Activated T-helper 1 cell treated with Interleukin-2 at 50 U/mL for 16 hours (primary cell): ENCODE measurements around the gene B9D1.

Source experiments
- DNase-seq: peaks from one replicate; pipeline ENCODE4 v3.0.0-alpha.2; 2020; ENCODE audit warnings: low read depth

The B9D1 gene

DNA sequence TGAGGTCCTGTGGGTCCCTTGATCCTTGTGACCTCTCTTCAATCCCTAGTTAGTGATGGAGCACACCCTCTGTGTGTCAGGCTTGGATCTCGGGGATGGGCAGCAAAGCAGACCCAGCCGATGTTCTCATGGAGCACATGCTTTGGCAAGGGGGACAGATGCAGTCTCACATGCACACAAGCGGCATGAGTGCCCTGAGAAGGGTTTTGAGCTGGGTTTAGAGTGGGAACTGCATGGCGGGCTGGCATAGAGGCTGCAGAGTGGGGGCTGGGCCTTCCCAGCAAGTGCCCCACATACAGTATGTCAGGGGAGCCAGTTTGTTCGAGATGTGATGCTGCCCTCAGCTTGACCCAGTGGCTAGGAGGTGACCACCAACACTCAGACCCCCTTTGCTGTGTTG is 41.6 kb downstream of the B9D1 start:
- no peak for DNase-seq

- DNase-seq: no peak
These were observed 42.6 kb downstream of the B9D1 start for GRCh38 chr17:19319771-19320505.

DNA sequence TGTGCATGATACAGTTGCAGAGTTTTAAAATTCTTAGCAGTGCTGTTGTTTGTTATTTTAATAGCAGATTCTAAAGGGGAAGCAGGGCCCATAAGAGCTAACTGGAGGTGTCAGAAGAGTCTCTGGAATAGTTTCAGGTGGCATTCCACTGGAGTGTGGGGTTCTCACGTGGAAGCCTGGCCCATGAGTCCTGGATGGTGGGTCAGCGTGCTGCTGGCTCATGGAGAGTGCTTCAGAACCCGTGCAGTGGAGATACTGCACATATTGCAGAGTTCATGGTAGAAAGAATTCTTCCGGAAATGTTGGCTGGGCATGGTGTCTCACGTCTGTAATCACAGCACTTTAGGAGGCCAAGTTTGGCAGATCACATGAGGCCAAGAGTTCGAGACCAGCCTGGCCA is 43.9 kb downstream of the B9D1 start:
- DNase-seq: no peak

- no peak for DNase-seq
These were observed 45.0 kb downstream of the B9D1 start for GRCh38 chr17:19317359-19318095.

GRCh38 chr17:19316761-19317358 is 45.7 kb downstream of the B9D1 start:
- DNase-seq: no peak

DNA sequence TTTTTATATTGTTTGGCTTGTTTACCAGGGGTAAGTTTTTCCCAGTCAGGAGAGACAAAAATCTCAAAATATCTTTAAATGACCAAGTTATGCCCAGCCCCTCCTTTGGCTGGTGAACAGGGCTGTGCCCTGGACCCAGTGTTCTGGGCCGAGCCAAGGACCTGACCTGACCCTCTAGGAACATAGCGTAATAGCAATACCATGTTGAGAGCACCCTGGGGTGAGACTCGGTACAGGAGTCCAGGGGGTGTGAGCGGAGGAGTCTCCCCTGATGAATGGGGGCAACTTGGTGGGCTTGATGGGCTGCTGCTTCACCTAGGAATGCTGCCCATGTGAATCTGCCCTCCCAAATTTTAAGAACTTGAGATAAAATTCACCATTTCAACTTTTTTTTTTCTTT is 47.4 kb downstream of the B9D1 start:
- no peak for DNase-seq

DNA sequence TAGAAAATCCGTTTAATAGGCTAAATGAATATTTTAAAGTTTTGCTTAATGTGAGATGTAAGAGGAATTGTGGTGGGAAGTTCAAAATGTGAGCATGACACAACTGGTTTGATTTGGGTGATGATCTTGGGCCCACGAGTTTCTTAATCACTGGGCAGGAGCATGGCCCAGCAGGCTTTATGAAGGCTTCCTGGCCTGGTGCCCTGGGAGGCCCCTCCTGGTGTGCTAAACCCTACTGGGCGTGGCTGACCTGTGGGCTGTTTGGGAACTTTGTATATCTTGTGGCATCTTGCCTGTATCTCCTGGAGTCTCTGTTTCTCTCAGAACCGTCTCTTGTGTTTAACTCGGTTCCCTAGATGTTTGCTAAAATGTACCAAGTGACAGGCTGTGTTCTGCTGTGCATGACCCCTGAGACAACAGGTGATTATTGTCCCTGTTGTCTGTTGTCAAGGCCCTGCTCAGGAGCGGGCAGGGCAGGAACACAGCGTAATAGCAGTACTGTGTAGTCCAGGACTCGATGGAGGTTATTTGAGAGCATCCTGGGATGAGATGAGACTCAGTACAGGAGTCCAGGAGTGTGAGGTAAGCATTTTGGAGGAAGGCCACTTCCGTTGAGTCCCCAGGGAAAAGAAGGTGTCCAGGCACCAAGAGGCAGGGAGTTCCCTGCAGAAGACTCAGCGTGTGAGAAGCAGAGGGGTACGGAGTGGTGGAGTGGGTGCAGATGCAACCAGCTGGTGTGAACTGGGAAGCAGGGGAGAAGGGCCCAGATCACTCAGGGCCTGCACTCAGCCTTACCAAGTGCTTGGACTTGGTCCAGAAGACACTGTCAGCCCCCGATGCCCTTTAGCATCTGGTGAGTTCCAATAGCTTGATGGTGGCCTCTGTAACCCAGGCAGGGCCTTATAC is 48.5 kb downstream of the B9D1 start:
- no peak for DNase-seq

DNA sequence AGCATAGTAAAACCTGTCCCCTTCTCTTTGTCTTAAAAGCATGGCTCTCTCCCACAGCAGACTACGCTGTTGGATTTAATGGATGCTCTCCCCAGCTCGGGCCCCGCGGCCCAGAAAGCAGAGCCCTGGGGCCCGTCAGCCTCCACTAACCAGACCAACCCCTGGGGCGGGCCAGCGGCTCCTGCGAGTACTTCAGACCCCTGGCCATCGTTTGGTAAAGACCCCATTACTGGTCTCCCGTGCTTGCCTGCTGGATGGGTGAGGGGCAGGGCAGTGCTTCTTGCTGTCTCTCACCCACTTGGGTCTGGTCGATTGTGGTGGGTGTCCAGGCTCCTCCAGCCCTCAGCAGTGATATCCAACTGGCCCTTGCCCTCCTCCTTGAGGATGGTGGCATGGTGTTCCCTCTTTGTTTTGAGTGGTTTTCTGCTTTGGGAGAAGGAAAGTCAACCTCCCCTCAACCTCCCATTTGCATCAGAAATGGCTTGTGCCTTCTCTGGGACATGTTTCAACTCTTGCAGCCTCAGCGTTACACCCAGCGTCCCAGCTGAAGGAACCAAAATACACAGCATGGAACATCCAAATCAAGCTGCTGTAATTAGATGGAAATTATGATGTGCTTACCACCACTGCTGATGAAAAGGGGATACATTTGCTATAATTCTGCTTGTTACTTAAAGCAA is 49.3 kb downstream of the B9D1 start:
- no peak for DNase-seq

DNA sequence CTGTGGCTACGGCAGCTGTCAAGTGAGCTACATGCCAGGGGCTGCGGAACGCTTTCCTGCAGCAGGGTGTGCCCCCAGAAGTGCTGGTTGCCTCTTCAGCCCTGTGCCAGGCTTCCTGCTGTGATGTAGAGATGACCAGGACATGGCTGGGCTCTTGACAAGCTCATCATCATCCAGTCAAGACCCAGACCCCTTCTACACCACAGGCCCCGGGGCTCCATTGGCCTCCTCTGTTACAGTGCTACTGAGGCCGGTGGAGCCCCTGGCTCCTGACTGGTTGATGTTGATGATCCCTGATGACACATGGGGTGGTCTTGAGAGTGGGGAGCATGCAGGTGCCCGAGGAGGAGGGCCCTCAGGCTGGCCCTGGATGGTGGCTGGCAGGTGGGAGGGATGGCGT is 50.1 kb downstream of the B9D1 start:
- DNase-seq: no peak

DNA sequence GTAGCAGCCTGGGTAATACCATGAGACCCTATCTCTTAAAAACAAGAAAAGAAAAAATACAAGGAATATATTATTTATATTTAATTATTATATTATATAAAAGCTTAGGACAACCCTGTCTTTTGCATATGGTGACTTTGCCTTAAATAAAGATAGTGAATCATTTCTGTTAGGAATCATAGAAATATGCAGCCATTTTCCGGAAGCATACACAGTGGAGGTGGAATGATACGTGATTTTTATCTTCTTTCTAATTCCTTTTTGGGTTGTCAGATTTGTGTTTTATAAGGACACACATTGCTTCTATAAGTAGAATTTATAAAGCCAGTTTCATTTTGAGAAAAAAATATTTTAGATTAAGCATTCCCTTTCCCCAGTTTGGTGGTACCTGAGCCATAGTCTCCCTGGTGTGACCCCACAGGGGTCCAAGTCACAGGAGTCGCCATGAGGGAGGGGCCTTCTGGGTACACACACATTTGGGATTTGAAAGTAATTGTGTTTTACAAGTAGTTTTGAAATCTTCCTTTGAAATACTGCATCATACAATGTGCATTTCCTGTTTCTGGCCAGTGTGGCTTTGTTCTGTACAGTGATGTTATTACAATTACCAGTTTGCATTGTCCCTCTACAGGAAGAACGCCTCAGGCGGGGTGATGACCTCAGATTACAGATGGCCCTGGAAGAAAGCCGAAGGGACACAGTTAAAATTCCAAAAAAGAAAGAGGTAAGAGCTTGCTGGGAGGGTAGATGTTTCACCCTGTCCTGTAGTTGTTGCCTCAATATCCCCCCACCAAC is 50.9 kb downstream of the B9D1 start:
- no peak for DNase-seq

DNA sequence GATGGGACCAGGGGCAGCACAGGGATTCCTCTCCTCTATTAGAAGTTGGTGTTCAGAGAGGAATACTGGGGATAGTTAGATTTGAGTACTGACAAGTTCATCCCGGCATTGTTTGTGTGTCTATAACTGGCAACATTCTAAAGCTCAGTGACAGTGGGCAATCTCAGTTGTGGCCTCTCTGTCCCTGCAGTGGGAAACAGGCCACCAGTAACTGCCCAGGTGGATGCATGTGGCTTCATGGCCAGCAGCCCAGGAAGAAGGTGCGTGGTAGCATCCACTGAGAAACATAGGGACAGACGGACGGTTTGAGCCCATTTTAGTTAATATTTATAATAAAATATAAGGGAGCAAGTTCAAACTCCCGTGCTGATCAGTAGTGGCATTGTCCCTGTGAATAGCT is 51.5 kb downstream of the B9D1 start:
- no peak for DNase-seq

DNA sequence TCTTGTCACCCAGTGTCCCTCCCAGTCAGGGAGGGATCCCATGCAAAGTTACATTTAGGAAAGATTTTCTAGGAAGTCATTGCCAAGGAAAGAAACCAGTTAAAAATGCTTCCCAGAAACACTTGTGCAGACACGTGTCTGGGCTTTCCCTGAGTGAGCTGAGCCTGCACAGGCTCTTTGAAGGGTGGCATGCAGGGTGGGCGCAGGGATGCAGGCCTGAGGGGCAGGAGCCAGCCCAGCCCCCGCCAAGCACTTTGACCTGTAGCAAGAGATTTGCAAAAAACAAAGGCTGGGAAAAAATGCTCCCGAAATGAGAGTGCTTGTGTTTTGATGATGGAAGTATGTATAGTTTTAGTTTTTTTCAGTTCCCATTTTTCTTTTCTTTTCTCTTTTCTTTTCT is 52.4 kb downstream of the B9D1 start:
- no peak for DNase-seq

GRCh38 chr17:19309701-19310100 is 52.8 kb downstream of the B9D1 start:
- DNase-seq: no peak

- no peak for DNase-seq
These were observed 54.1 kb downstream of the B9D1 start for GRCh38 chr17:19308398-19308797.

DNA sequence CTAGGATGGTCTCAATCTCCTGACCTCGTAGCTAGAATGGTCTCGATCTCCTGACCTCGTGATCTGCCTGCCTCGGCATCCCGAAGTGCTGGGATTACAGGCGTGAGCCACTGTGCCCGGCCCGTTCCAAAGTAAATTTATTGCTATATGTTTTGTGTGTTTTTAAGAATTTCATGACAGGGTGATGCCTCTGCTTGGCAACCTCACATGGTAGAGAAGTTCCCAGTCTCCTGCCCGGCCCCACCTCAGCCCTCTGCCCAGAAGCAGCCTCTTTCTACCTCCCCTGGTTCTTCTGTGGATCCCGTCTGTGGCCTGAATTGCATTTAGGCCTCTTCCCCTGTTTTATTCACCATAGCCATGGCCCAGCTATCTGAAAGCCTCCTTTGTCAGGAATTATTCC is 55.0 kb downstream of the B9D1 start:
- no peak for DNase-seq

DNA sequence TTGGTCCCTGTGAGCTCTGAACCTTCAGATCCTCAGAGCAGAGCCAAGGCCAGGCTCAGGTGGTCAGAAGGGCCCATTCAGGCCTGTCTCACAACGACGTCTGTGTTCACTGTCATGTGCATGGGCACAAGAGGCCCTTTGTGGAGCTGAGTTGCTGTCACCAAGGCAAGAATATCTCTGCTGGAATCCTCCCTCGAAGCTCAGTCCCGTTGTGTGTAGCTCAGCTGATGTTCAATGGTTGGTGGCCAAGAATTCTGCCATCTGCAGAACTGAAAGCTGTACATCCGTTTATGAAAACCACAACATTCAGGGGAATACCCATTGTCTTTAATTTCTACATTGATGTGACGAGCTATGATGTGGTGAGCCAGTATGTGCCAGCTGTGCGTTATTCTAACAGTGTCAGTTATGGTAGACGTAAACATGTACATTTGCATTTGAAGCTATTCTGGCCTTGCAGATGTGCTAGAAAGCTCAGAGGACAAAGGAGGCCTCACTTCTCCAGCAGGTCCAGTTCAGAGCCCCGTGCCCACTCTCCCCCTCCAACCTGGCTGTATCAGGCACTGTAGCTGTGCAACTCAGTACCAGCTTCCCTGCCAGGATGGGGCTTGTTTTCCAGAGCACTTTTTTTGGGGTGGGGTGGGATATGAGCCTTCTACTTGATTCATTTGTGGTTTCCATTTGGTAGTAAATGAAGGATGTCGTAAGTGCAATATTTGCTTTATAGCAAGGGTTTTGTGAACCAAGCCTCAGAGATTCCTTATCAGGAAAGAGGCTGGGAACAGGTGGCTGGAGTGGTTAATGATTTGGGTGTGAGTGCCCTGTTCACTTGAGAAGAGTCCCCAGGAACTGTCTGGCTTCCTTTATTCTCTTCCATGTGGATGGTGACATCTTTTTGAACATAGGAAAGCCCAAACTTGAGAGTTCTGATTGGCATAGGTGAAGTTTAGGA is 56.1 kb downstream of the B9D1 start:
- no peak for DNase-seq

- DNase-seq: no peak
These were observed 56.8 kb downstream of the B9D1 start for GRCh38 chr17:19305761-19306159.

GRCh38 chr17:19305256-19305655 is 57.3 kb downstream of the B9D1 start:
- DNase-seq: no peak

DNA sequence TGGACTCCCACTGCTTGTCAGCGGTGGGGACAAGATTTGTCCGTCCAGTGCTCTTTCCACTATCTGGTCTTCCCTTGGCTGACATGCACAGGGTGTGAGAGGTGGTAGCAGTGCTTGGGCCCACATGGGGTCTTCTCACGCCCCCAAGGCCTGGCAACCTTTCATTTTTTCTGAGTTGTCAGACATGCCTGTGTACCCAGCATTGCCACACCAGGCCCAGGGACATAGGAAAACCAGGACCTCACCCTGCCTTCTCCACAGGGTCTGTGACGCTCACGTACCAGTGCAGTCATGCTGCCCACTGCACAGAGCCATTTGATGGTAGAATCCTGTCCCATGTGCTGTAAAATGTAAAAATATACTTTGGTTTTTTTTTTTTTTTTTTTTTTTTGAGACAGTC is 57.8 kb downstream of the B9D1 start:
- DNase-seq: no peak

- DNase-seq: no peak
These were observed 58.3 kb downstream of the B9D1 start for GRCh38 chr17:19304209-19304608.
